SH-SY5Y (cell line): Measurements from ENCODE around the gene KDM4C.

Experiments
- GATA2 ChIP-seq: IDR thresholded peaks from 2 replicates; pipeline ENCODE4 v1.6.1; 2011; ENCODE audit warnings: mild to moderate bottlenecking, low read depth, low read length
- GATA3 ChIP-seq: IDR thresholded peaks from 2 replicates; pipeline ENCODE4 v1.6.1; 2011; ENCODE audit warnings: low read depth, mild to moderate bottlenecking, low read length, moderate library complexity

GRCh38 chr9:6915635-6916034 is 157.9 kb downstream of the KDM4C start:
- no peak for TF ChIP-seq GATA2
- TF ChIP-seq GATA3, result no peak
